Hepatocyte (in vitro differentiated cells): ENCODE measurements around the gene TNK2.

Experiments used
- EZH2 ChIP-seq: fragments of 200-600 bp; sonication (generic); IDR thresholded peaks from 2 replicates; pipeline ENCODE4 v1.6.1; 2016; ENCODE audit warnings: antibody characterized with exemption, mild to moderate bottlenecking, borderline replicate concordance
- TF ChIP-seq, protein P1 (sequence below): fragments of 200-600 bp; sonication (generic); IDR thresholded peaks from 2 replicates; pipeline ENCODE4 v1.5.1; 2016; ENCODE audit warnings: antibody characterized with exemption, mild to moderate bottlenecking; ENCODE audit not compliant: poor library complexity

DNA sequence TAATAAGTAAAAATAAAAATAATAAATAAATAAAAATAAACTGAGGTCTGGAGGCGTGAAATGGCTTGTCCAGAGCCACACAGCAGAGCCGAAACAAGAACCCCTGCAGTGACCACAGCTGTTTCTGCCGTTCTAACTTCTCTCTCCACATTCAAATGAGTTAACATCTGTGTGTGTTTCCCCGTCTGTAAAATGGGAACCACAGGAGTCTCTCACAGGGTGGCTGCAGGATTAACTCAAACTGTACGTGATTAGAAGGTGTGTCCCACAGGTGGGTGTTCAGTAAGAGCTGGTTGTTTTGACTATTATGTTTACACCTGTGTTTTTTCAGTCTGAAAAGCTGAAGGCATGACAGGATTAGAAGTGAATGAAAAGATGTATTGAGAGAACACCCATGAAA lies 69.6 kb downstream of the TNK2 start:
- TF ChIP-seq, protein P1, sequence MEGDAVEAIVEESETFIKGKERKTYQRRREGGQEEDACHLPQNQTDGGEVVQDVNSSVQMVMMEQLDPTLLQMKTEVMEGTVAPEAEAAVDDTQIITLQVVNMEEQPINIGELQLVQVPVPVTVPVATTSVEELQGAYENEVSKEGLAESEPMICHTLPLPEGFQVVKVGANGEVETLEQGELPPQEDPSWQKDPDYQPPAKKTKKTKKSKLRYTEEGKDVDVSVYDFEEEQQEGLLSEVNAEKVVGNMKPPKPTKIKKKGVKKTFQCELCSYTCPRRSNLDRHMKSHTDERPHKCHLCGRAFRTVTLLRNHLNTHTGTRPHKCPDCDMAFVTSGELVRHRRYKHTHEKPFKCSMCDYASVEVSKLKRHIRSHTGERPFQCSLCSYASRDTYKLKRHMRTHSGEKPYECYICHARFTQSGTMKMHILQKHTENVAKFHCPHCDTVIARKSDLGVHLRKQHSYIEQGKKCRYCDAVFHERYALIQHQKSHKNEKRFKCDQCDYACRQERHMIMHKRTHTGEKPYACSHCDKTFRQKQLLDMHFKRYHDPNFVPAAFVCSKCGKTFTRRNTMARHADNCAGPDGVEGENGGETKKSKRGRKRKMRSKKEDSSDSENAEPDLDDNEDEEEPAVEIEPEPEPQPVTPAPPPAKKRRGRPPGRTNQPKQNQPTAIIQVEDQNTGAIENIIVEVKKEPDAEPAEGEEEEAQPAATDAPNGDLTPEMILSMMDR, result no peak
- TF ChIP-seq EZH2, result no peak
